ENCODE results near the gene LCLAT1.

GRCh38 chr2:30405260-30405605 is 41.8 kb upstream of the LCLAT1 start:
- TF ChIP-seq GATA2 (IDR thresholded peaks at IDR 0.05; ENCODE audit: low read depth, low read length) (no peak), GATA3 (IDR thresholded peaks at IDR 0.05; ENCODE audit: low read depth, low read length) (no peak)

All from SH-SY5Y (cell line).